ENCODE measurements around the gene IL17RE.

IL17RE gene

GRCh38 chr3:9965200-9965875 is 62.7 kb downstream of the IL17RE start:
- DNase-seq = no peak

Data from inflammatory macrophage treated with lipopolysaccharide for 4 hours (primary cell).